PC-9 (cell line): ENCODE measurements around the gene GPRIN3.

Experiments
- EZH2 ChIP-seq: fragments of 200-600 bp; sonication (generic); IDR thresholded peaks from 2 replicates; pipeline ENCODE4 v1.8.0; 2017; ENCODE audit warnings: antibody characterized with exemption, low read depth
- TF ChIP-seq, protein P1 (sequence below): fragments of 200-600 bp; sonication (generic); conservative IDR thresholded peaks from 2 replicates; pipeline ENCODE4 v1.6.1; 2017; ENCODE audit warnings: mixed run types, antibody characterized with exemption, mild to moderate bottlenecking, moderate library complexity

DNA sequence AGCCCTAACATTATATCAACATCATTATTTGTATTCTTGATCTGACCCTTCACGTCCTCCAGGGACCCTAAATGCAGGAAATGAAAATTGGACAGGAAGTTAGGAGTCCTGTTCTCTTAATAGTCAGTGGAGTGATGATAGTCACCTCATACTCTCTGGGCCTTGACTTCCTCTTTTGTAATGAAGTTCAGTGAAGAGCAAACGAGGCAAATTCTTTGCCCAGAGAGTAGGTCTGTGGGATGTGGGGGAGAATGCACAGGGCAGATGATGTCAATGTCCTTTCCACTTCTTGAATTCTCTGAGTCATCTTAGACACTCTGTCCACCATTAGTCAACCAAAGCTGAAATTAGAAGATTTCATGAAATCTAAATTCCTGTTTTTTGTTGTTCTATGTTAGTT, 17.1 kb upstream of the GPRIN3 start:
- TF ChIP-seq, protein P1, sequence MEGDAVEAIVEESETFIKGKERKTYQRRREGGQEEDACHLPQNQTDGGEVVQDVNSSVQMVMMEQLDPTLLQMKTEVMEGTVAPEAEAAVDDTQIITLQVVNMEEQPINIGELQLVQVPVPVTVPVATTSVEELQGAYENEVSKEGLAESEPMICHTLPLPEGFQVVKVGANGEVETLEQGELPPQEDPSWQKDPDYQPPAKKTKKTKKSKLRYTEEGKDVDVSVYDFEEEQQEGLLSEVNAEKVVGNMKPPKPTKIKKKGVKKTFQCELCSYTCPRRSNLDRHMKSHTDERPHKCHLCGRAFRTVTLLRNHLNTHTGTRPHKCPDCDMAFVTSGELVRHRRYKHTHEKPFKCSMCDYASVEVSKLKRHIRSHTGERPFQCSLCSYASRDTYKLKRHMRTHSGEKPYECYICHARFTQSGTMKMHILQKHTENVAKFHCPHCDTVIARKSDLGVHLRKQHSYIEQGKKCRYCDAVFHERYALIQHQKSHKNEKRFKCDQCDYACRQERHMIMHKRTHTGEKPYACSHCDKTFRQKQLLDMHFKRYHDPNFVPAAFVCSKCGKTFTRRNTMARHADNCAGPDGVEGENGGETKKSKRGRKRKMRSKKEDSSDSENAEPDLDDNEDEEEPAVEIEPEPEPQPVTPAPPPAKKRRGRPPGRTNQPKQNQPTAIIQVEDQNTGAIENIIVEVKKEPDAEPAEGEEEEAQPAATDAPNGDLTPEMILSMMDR, result no peak
- TF ChIP-seq EZH2, result no peak
